Endothelial cell (in vitro differentiated cells): ENCODE data around the gene DIDO1. TPM values are rescaled to one million over a fixed set of nuclear protein-coding genes. Genes with fewer than 3 reads are reported as not detected.
A peak's percentile ranks its signal among the peaks of the same experiment; 100 is the strongest.

Source experiments
- DNase-seq: peaks from one replicate; pipeline ENCODE4 v3.0.0; 2021; ENCODE audit warnings: low spot score
- H3K27ac Mint-ChIP-seq: one replicate; pipeline ENCODE4 v1.8.0; 2021; ENCODE audit warnings: mixed read lengths, inconsistent platforms; ENCODE audit not compliant: unreplicated experiment
- H3K27me3 Mint-ChIP-seq: one replicate; pipeline ENCODE4 v1.8.0; 2021; ENCODE audit warnings: mild to moderate bottlenecking, moderate library complexity, mixed read lengths, inconsistent platforms; ENCODE audit not compliant: unreplicated experiment
- H3K36me3 Mint-ChIP-seq: one replicate; pipeline ENCODE4 v1.8.0; 2021; ENCODE audit warnings: mild to moderate bottlenecking, low read depth, mixed read lengths, inconsistent platforms; ENCODE audit not compliant: unreplicated experiment
- H3K4me1 Mint-ChIP-seq: one replicate; pipeline ENCODE4 v1.8.0; 2021; ENCODE audit warnings: mild to moderate bottlenecking, mixed read lengths, inconsistent platforms; ENCODE audit not compliant: unreplicated experiment
- H3K4me3 Mint-ChIP-seq: one replicate; pipeline ENCODE4 v1.8.0; 2021; ENCODE audit warnings: mild to moderate bottlenecking, mixed read lengths, inconsistent platforms; ENCODE audit not compliant: unreplicated experiment
- H3K9me3 Mint-ChIP-seq: one replicate; pipeline ENCODE4 v1.8.0; 2021; ENCODE audit warnings: mixed read lengths, inconsistent platforms; ENCODE audit not compliant: unreplicated experiment
- total RNA-seq: library from RNA; stranded (reverse); fragmentation: NEBNext Ultra II Directional; extraction: Animal tissue kit (Norgen Biotek cat#: 25700); gene quantifications from one replicate; pipeline ENCODE4 v1.2.1, GENCODE V29; 2021; ENCODE audit not compliant: unreplicated experiment
- TF ChIP-seq, protein P1 (sequence below): fragments of 200-600 bp; sonication (generic); IDR thresholded peaks from one replicate; pipeline ENCODE4 v1.5.0; 2021; ENCODE audit warnings: antibody characterized with exemption; ENCODE audit not compliant: unreplicated experiment

The DIDO1 gene
- total RNA-seq, 1 donor from 2014 or later, result 61.0 TPM

GRCh38 chr20:62959998-62960436, 33.7 kb upstream of the DIDO1 start:
- no peaks in the 10 kb centered on the region for H3K9me3 Mint-ChIP-seq
- H3K36me3 Mint-ChIP-seq, result no peaks in the 10 kb centered on the region
- no peak for DNase-seq
- H3K4me3 Mint-ChIP-seq, result no peak overlapping the region
- TF ChIP-seq, protein P1, sequence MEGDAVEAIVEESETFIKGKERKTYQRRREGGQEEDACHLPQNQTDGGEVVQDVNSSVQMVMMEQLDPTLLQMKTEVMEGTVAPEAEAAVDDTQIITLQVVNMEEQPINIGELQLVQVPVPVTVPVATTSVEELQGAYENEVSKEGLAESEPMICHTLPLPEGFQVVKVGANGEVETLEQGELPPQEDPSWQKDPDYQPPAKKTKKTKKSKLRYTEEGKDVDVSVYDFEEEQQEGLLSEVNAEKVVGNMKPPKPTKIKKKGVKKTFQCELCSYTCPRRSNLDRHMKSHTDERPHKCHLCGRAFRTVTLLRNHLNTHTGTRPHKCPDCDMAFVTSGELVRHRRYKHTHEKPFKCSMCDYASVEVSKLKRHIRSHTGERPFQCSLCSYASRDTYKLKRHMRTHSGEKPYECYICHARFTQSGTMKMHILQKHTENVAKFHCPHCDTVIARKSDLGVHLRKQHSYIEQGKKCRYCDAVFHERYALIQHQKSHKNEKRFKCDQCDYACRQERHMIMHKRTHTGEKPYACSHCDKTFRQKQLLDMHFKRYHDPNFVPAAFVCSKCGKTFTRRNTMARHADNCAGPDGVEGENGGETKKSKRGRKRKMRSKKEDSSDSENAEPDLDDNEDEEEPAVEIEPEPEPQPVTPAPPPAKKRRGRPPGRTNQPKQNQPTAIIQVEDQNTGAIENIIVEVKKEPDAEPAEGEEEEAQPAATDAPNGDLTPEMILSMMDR, result no peak
- peak overlapping the region; percentile 36 for H3K27ac Mint-ChIP-seq
- H3K27me3 Mint-ChIP-seq, result peaks cover 7% of the 10 kb centered on the region
- H3K4me1 Mint-ChIP-seq, result no peaks in the 10 kb centered on the region

- TF ChIP-seq, protein P1, result no peak
- Mint-ChIP-seq H3K9me3 (no peaks in the 10 kb centered on the region), H3K27me3 (peaks cover 7% of the 10 kb centered on the region), H3K36me3 (no peaks in the 10 kb centered on the region), H3K4me1 (no peaks in the 10 kb centered on the region), H3K4me3 (no peak overlapping the region), H3K27ac (no peak overlapping the region)
- DNase-seq, result no peak
Measured at GRCh38 chr20:62959101-62959971, 33.0 kb upstream of the DIDO1 start.

DNA sequence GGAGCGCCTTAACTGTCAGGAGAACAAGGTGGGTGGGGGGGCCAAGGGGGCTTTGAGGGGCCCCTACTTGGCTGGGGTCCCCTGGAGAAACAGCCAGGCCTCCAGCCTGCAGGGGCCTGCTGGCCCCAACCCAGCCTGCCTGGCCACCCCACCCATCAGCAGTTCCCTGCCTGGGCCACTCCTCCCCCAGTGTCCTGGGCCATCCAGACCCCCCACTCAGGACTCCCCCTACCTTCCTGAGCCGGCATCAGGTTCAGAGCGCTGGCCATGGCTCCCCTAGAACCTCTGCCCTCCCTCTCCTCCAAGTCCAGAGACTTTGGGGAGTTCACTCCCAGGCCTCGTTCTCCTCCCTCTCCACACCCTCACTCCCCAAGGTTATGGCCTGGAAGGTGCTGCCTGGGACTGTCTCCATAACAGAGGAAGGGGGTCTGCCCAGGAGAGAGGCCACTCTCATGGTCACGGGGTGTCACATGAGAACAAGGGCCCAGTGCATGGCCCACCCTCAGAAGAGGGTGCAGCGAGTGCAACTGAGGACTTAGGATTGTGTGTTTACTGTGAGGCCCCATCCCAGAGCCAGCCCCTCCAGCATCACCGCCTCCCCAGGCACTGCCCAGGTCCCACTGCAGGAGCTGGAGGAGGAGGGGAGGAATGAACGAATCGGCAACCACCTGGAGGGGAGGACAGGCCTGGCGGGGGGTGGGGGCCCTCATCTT, 32.2 kb upstream of the DIDO1 start:
- H3K4me1 Mint-ChIP-seq, result peaks cover 6% of the 10 kb centered on the region
- no peak overlapping the region for H3K27ac Mint-ChIP-seq
- H3K4me3 Mint-ChIP-seq, result no peak overlapping the region
- no peaks in the 10 kb centered on the region for H3K36me3 Mint-ChIP-seq
- H3K9me3 Mint-ChIP-seq, result no peaks in the 10 kb centered on the region
- TF ChIP-seq, protein P1, result no peak
- DNase-seq, result no peak
- H3K27me3 Mint-ChIP-seq, result peaks cover 7% of the 10 kb centered on the region

DNA sequence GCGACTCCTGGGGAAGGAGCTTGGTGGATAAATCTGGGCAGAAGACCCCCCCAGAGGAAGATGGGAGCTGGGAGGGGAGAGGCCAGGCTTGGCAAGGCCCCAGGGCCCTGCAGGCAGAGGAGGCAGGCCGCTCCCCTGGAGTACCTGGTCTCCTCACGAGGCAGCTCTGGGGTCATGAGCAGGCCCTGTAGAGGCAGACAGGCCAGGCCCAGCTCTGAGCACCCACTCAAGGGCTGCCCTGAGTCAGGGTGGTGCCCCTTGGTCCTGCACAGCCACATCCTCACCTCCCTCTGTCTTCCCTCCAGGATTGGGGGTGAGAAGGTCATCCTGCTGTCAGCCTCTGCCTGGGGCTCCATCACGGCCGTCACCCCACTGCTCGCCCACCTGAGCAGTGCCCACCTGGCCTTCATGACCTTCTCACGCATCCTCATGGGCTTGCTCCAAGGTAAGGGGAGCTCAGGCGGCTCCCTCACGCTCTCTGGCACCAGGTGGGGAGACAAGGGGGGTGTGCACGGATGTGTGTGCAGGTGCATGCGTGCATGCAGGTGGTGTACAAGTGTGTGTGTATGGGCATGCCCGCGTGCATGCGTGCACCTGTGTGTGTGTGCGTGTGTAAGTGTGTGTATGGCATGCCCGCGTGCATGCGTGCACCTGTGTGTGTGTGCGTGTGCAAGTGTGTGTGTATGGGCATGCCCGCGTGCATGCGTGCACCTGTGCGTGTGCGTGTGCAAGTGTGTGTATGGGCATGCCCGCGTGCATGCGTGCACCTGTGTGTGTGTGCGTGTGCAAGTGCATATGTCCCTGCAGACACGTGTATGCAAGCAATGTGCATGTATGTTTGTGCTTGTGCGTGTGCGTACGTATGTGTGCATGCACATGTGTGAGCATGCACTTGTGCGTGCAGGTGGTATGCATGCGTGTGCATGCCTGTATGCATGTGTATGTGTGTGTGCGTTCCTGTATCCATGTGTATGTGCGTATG, 31.1 kb upstream of the DIDO1 start:
- H3K27ac Mint-ChIP-seq, result no peak overlapping the region

More for the DNA sequence above, 31.1 kb upstream of the DIDO1 start:
- H3K4me3 Mint-ChIP-seq, result no peak overlapping the region
- H3K27me3 Mint-ChIP-seq, result peaks cover 7% of the 10 kb centered on the region
- no peaks in the 10 kb centered on the region for H3K36me3 Mint-ChIP-seq
- no peak for DNase-seq
- peaks cover 8% of the 10 kb centered on the region for H3K4me1 Mint-ChIP-seq
- H3K9me3 Mint-ChIP-seq, result no peaks in the 10 kb centered on the region
- TF ChIP-seq, protein P1, result no peak
